Small intestine (tissue), 7 donors: Measurements from ENCODE around the gene CHI3L1. TPM values are rescaled to one million over a fixed set of nuclear protein-coding genes. Genes with fewer than 3 reads are reported as not detected.

Source experiments
- DNase-seq, 2 donors: peaks; one replicate each; pipeline versions ENCODE4 v3.0.0 to v3.0.0-alpha.2; 2013
- FAIRE-seq: peaks from 2 replicates; lab custom pipeline; 2012; peaks lifted over from hg19 to GRCh38; lab: Jason Lieb, UNC
- H3K27ac ChIP-seq, 3 donors: one replicate each; pipeline ENCODE4 v1.5.1; 2013; ENCODE audit warnings: low read length in 2 of 3, mild to moderate bottlenecking in 2 of 3, control low read depth in 1 of 3, inconsistent platforms in 1 of 3, low read depth in 1 of 3, moderate library complexity in 1 of 3
- H3K27me3 ChIP-seq, 3 donors: one replicate each; pipeline ENCODE4 v1.6.1; 2013; ENCODE audit warnings: low read length in 3 of 3, inconsistent platforms in 1 of 3; ENCODE audit not compliant: control insufficient read depth in 3 of 3, insufficient read depth in 3 of 3
- H3K36me3 ChIP-seq, 3 donors: one replicate each; pipeline ENCODE4 v1.6.1; 2013; ENCODE audit warnings: low read length in 3 of 3, inconsistent platforms in 1 of 3, low read depth in 1 of 3, mild to moderate bottlenecking in 1 of 3, moderate library complexity in 1 of 3; ENCODE audit not compliant: control insufficient read depth in 3 of 3, insufficient read depth in 2 of 3
- H3K4me1 ChIP-seq, 3 donors: one replicate each; pipeline ENCODE4 v1.6.1; 2013; ENCODE audit warnings: low read length in 2 of 3, inconsistent platforms in 1 of 3, low read depth in 1 of 3, mild to moderate bottlenecking in 1 of 3, moderate library complexity in 1 of 3; ENCODE audit not compliant: control insufficient read depth in 3 of 3, insufficient read depth in 2 of 3
- H3K4me3 ChIP-seq, 3 donors: one replicate each; pipeline ENCODE4 v1.5.1; 2013; ENCODE audit warnings: low read length in 3 of 3, control low read depth in 1 of 3, inconsistent platforms in 1 of 3, low read depth in 1 of 3, mild to moderate bottlenecking in 1 of 3, moderate library complexity in 1 of 3
- H3K9me3 ChIP-seq, 2 donors: one replicate each; pipeline ENCODE4 v1.6.1; 2013; ENCODE audit warnings: low read depth in 1 of 2, low read length in 1 of 2; ENCODE audit not compliant: control insufficient read depth in 2 of 2, insufficient read depth in 1 of 2
- WGBS, 3 donors: extraction: QIAGEN DNeasy Blood & Tissue Kit; methylation state at CpG; one replicate each; pipeline ENCODE4 v1.1.7; 2013; 5-methylcytosine and 5-hydroxymethylcytosine counted together
- polyA plus RNA-seq, 4 donors: library from polyadenylated mRNA; stranded (reverse) in 3 of 4; unstranded in 1 of 4; fragments of 200-250 nt in 3 of 4; fragments of 120-200 nt in 1 of 4; gene quantifications; one replicate each; pipeline versions ENCODE4 v1.2.1 to v1.2.3, GENCODE V29; 2013
- donor health status: healthy with polysubstance abuse.
- donor health status: control.
- donor health status: control.
- donor health status: Bipolar disorder and iron deficiency.
- donor health status: healthy.

The CHI3L1 gene
- polyA plus RNA-seq, 4 donors: 0.16 to 1.6 (median 0.90) TPM

GRCh38 chr1:203150511-203151297 is 35.8 kb downstream of the CHI3L1 start:
- 61 to 78% (median 71%) methylated on average over 9 of the region's 9 CpGs for WGBS, 3 donors
- Histone ChIP-seq H3K27me3 (no peaks in the 10 kb centered on the region), H3K27ac (no peak overlapping the region), H3K4me3 (no peak overlapping the region), H3K36me3 (no peaks in the 10 kb centered on the region), H3K9me3 (no peaks in the 10 kb centered on the region), H3K4me1 (peaks cover 0 to 13% (median 0%) of the 10 kb centered on the region in 3 donors)
- no peak for DNase-seq
- FAIRE-seq: no peak

GRCh38 chr1:203149188-203149840 is 37.2 kb downstream of the CHI3L1 start:
- Histone ChIP-seq H3K4me1 (peaks cover 0 to 13% (median 0%) of the 10 kb centered on the region in 3 donors), H3K4me3 (no peak overlapping the region), H3K9me3 (no peaks in the 10 kb centered on the region), H3K36me3 (no peaks in the 10 kb centered on the region), H3K27me3 (no peaks in the 10 kb centered on the region), H3K27ac (no peak overlapping the region)
- no peak for FAIRE-seq
- no peak for DNase-seq
- WGBS, 3 donors: 69 to 72% (median 70%) methylated on average over 7 of the region's 7 CpGs

- DNase-seq: no peak
- WGBS, 3 donors: 86 to 91% (median 90%) methylated on average over 12 of the region's 12 CpGs
- no peaks in the 10 kb centered on the region for H3K27me3 ChIP-seq
- no peaks in the 10 kb centered on the region for H3K36me3 ChIP-seq
- peaks cover 0 to 13% (median 0%) of the 10 kb centered on the region in 3 donors for H3K4me1 ChIP-seq
- H3K4me3 ChIP-seq: no peak overlapping the region
- no peak for FAIRE-seq
- no peak overlapping the region for H3K27ac ChIP-seq
- no peaks in the 10 kb centered on the region for H3K9me3 ChIP-seq
Measured at GRCh38 chr1:203148579-203148978, 37.9 kb downstream of the CHI3L1 start.

GRCh38 chr1:203148127-203148526 is 38.4 kb downstream of the CHI3L1 start:
- Histone ChIP-seq H3K4me3 (no peak overlapping the region), H3K36me3 (no peaks in the 10 kb centered on the region), H3K27ac (no peak overlapping the region), H3K4me1 (peaks cover 0 to 13% (median 0%) of the 10 kb centered on the region in 3 donors), H3K27me3 (no peaks in the 10 kb centered on the region), H3K9me3 (peaks cover 0 to under 1% of the 10 kb centered on the region in 2 donors)
- WGBS, 3 donors: 91 to 93% (median 92%) methylated on average over 5 of the region's 5 CpGs
- FAIRE-seq (no peak), DNase-seq (peak in 1 of 2 donors; percentile 14)

GRCh38 chr1:203147376-203147775 is 39.1 kb downstream of the CHI3L1 start:
- Histone ChIP-seq H3K9me3 (peaks cover 0 to 3% of the 10 kb centered on the region in 2 donors), H3K36me3 (no peaks in the 10 kb centered on the region), H3K4me3 (no peak overlapping the region), H3K27ac (no peak overlapping the region), H3K4me1 (peaks cover 0 to 11% (median 0%) of the 10 kb centered on the region in 3 donors), H3K27me3 (no peaks in the 10 kb centered on the region)
- WGBS, 3 donors: 84 to 88% (median 86%) methylated on average over 5 of the region's 5 CpGs
- DNase-seq (no peak), FAIRE-seq (no peak)

- DNase-seq (no peak), FAIRE-seq (no peak)
- 81 to 94% (median 93%) methylated on average over 7 of the region's 7 CpGs for WGBS, 3 donors
- Histone ChIP-seq H3K27ac (no peak overlapping the region), H3K4me3 (no peak overlapping the region), H3K4me1 (peaks cover 0 to 5% (median 0%) of the 10 kb centered on the region in 3 donors), H3K36me3 (no peaks in the 10 kb centered on the region), H3K9me3 (peaks cover 0 to 3% of the 10 kb centered on the region in 2 donors), H3K27me3 (no peaks in the 10 kb centered on the region)
Measured at GRCh38 chr1:203146537-203146936, 40.0 kb downstream of the CHI3L1 start.

GRCh38 chr1:203146042-203146369 is 40.5 kb downstream of the CHI3L1 start:
- Histone ChIP-seq H3K27ac (no peak overlapping the region), H3K9me3 (peaks cover 0 to 3% of the 10 kb centered on the region in 2 donors), H3K4me3 (no peak overlapping the region), H3K36me3 (no peaks in the 10 kb centered on the region), H3K27me3 (no peaks in the 10 kb centered on the region), H3K4me1 (peaks cover 0 to 1% (median 0%) of the 10 kb centered on the region in 3 donors)
- FAIRE-seq (no peak), DNase-seq (no peak)
- WGBS, 3 donors: 92 to 100% (median 98%) methylated on average over 2 of the region's 2 CpGs

GRCh38 chr1:203145321-203146041 is 41.0 kb downstream of the CHI3L1 start:
- Histone ChIP-seq H3K4me1 (no peaks in the 10 kb centered on the region), H3K27me3 (no peaks in the 10 kb centered on the region), H3K36me3 (no peaks in the 10 kb centered on the region), H3K9me3 (peaks cover 0 to 3% of the 10 kb centered on the region in 2 donors), H3K27ac (no peak overlapping the region), H3K4me3 (no peak overlapping the region)
- DNase-seq (no peak), FAIRE-seq (no peak)
- 81 to 88% (median 84%) methylated on average over 12 to 13 of the region's 13 CpGs for WGBS, 3 donors
